Stimulated activated CD4-positive, alpha-beta T cell treated with anti-CD3 and anti-CD28 coated beads, Interleukin-4, amount 100 ng/mL, for 24 hours (primary cell): ENCODE data around the gene RIMS1.

Experiments used
- DNase-seq: peaks from one replicate; pipeline ENCODE4 v3.0.0-alpha.2; 2020

Gene RIMS1, protein sequence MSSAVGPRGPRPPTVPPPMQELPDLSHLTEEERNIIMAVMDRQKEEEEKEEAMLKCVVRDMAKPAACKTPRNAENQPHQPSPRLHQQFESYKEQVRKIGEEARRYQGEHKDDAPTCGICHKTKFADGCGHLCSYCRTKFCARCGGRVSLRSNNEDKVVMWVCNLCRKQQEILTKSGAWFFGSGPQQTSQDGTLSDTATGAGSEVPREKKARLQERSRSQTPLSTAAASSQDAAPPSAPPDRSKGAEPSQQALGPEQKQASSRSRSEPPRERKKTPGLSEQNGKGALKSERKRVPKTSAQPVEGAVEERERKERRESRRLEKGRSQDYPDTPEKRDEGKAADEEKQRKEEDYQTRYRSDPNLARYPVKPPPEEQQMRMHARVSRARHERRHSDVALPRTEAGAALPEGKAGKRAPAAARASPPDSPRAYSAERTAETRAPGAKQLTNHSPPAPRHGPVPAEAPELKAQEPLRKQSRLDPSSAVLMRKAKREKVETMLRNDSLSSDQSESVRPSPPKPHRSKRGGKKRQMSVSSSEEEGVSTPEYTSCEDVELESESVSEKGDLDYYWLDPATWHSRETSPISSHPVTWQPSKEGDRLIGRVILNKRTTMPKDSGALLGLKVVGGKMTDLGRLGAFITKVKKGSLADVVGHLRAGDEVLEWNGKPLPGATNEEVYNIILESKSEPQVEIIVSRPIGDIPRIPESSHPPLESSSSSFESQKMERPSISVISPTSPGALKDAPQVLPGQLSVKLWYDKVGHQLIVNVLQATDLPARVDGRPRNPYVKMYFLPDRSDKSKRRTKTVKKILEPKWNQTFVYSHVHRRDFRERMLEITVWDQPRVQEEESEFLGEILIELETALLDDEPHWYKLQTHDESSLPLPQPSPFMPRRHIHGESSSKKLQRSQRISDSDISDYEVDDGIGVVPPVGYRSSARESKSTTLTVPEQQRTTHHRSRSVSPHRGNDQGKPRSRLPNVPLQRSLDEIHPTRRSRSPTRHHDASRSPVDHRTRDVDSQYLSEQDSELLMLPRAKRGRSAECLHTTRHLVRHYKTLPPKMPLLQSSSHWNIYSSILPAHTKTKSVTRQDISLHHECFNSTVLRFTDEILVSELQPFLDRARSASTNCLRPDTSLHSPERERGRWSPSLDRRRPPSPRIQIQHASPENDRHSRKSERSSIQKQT (N-terminal part only)

DNA sequence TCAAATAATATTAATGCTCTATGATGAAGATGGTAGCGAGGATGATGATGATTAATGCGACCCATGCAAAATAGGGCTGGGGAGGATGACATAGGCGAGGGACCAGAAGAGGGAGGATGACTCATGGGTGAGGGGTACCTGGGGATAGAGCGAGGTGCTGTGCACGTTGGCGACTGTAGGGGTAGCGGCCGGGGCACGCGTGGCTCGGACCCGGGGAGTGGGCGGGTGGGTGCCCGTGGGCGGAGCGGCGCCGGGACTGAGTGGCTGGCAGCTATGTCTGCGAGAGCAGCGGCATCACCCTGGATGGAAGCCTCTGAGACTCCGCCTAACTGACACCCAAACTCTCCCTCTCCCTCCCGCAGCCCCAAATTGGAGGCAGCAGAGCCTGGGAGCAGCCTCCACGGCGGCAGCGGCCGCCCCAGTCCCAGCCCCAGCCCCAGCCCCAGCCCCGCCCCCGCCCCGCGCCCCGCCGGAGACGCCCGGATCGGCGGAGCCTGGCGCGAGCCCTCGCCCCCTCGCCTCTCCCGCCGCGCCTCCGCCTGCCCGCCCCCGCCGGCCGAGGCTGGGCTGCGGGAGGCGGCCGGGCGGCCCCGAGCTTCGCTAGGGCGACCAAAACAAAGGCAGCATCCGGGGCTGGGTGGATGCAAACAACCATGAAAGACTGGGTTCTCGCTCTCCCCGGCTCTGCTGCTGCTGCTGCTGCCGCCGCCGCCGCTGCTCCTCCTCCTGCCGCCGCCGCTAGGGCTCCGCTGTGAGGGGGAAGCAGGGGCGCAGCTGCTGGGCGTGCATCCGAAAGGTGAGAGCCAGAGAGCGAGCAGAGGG lies at the start of gene RIMS1:
RIMS1 (plus strand) TSS at position 367 of the 822 bp plus-strand sequence. CDS start 474 bp downstream, outside the sequence.
- no peak for DNase-seq

DNA sequence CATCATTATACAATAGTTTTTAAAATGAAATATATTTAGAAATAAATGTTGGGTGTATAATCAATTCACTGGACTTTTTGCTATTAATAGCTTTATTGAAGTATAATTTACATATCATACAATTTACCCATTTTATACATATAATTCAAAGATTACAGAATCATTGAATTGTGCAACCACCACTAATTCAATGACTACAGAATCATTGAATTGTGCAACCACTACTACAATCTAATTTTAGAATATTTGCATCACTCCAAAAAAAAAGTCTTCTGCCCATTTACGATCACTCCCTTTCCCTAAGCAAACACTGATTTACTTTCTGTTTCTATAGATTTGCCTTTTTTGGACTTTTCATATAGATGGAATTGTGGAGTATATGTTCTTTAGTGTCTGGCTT lies 35.1 kb upstream of the RIMS1 start:
- DNase-seq = no peak

DNA sequence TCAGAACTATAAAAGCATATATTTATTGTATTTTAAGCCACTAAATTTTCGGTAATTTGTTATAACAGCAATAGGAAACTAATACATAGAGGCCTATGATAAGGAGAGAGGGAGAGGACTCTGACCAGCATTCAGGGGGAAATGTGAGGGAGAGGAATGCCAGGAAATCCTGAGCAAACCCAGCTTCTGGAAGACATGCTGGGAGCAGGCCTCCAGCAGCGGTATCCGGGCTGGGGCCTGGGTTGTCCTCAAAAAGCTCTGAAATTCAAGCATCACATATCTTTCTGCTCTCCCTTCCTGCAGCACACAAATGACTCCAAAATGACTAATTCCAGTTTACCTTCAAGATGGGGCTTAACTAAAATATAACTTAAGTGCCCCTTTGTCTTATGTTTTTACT lies 33.4 kb upstream of the RIMS1 start:
- DNase-seq = no peak

DNA sequence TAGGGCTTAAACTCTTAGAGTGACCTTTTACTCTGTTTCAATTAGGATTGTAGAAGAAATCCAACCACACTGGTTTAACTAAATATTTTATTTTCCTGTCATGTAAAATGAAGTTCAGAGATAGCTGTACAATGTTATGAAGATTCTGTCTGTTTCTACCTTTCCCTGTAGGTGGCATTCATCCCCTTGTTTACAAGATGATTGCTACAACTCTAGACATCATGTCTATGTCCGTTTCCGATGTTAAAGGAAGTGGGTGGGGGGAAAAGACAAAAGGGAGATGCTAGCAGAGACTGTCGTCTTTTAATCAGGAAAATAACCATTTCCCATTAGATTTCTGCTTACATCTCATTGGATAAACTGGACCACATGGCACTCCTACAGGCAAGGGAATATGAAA lies 30.9 kb upstream of the RIMS1 start:
- DNase-seq = no peak

DNA sequence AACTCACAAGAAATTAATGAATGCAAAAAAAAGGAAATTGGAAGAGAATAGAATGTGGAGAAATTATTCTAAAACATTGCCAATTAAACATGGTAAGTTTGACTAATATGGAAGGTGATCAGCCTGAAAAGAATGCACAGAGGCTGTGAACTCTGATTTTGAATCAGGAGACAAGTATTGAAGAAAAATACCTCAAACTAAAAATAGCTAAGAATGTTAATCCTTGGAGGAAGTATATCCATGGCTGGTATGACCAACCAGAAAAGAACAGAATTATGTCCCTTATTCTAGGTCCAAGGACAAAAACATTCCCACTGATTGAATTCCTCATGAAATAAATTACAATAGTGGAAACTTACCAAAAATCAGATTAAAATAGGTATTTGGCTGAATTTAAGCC lies 7.3 kb upstream of the RIMS1 start:
- no peak for DNase-seq

DNA sequence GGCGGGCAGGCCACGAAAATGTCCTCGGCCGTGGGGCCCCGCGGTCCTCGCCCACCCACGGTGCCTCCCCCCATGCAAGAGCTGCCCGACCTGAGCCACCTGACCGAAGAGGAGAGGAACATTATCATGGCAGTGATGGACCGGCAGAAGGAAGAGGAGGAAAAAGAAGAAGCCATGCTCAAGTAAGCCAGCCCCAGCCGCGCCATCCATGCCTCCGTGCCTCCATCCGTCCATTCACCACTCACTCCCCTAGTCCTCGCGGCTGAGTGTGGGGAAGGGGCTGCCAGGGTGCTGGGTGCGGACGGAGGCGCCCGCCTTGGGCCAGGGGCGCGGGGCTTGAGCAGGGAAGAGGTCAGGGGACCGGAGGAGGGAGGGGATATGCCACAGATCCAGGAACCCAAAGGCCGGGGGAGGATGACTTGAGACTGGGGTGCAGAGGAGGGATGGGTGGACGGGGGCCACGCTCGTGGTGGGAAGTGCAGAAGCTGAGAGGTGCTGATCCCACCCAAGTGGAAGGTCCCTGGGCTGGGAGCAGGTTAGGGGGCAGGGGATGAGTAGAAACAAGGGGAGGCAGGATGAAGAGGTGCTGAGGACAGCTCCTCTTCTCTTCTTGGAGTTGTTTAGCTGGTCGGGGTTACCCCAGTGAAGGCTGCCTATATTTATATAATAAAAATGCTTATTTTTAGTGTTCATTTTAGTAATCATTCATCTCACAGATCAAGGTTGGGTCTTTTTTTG lies 825 bp downstream of the RIMS1 start:
- DNase-seq = no peak

DNA sequence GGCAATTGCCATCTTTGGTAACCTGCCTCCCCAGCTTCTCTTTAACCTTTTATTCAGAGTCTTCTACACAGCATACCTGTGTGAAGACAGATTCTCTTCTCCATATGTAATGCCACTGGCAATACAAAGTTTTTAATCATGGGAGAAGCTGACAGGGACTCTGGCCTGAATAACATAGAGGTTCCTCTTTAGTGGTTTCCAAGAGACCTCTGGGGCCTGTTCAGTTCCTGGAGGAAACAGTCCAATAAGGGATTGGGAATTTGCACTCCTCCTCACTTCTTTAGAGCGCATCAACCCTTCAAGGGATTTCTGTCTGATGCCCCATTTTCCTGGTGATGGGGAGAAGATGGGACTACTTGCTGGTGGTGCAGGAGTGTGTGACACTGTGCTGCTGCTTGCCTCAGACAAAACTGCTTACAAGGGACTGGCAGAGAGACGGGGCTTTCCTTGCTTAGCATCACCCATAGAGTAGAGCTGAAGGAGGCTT lies 1.4 kb downstream of the RIMS1 start:
- DNase-seq = no peak

DNA sequence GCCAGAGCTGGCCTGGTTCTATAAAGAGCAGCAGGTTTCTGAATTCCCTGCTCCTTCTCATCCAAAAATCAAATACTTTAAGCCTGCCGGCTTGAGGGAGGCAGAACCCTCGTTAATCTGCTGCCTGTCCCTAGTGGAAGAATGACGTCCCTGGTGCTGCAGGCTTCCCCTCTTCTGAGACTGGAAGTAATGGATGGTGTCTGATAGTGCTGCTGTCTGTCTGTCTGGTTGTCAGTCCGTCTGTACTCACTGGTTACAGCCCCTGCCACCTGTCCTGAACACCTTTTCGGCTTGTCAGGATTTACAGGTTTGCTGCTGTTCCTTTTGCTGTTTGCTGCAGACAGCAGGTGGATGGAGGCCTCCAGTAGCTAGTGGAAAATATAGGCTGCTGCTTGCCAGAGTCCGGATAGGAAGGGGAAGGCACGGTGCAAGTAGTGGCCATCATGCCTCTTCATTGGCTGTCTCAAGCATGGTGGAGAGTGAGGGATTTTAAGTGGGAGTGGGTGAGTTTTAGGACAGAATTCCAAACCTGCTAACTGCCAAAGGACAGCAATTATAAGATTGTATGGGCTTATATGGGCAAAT lies 2.5 kb downstream of the RIMS1 start:
- no peak for DNase-seq

DNA sequence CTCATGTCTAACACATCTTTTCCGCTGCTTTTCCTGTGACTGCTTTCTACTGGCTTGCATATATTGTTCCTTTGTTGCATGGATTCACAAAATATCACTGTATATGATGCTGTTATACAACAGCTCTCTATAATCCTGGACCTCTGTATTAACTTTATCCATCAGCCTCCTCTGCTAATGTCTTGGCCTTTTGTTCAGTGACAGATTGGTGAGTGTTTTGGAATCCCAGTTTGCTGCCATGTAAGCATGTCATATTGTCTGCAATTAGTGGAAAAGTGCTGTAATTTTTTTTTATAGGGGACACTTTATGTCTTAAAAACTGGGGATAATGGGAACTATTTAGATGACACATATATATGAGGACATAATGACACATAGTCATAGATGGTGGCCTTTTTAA lies 3.0 kb downstream of the RIMS1 start:
- DNase-seq = no peak

DNA sequence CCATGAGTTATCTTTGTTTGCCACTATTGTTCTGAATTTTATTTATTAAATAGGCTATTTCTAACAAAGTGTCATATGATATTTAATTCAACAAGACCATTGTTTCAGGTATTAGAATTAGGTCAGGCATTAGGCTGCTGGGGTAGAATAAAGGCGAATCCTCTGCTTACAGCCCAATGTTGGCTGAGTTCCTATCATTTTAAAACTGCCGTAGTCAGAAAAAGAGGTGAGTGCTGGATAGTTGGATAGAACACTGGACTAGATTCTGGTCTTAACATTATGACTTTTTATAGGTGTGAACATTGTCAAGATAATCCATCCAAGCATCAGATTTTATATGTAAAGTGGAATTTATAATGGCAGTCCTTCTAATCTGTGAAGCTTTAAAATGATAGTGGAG lies 6.3 kb downstream of the RIMS1 start:
- no peak for DNase-seq

DNA sequence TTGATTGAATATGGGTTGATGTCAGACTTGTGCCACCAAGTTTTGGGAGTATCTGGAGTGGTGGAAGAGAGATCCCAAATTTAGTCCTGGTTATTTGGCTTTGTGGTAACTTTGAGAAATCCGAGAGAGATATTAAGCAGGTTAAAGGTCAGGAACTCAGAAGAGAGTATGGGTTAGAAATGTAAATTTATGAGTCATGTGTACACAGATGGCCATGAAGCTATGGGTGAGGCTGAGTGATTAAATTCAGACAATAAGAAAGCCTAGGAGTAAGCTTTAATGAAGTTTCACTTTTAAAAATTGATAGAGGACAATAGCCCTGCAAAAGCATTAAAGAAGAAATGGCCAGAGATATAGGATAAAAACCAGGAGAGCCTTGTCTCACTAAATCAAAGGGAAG lies 14.3 kb downstream of the RIMS1 start:
- no peak for DNase-seq

DNA sequence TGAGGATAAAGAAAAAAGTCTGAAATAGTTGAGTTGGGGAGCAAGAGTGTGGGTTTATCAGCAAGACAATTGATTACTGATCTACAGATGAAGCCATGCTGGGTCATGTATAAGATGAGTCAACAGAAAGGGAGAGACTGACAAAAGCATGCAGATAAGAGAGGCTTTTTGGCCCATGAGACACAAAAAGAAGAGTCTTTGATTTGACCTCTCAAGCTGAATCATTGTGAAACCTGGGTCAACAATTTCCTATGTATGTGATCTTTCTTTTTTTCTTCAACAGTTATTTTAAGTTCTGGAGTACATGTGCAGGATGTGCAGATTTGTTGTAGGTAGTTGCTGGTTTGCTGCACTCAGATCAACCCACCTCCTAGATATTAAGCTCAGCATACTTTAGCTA lies 15.9 kb downstream of the RIMS1 start:
- DNase-seq = no peak

DNA sequence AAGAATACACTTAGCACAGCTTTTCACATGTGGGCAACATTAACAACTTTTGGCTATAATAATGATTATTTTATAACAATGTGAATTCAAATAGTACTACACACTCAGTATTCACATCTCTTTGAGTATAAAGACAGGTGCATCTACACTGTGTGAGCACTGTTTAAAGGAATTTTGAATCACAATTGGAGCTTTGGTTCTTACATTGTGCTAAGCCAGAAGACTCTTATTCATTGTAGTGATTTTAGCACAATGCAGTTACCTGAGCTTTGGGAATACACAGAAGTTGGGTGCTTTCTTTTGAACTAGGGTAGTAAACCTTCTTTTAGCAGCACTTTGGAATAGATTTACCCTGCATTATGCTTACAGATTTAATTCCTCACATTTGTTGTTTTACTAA lies 20.5 kb downstream of the RIMS1 start:
- DNase-seq = no peak

DNA sequence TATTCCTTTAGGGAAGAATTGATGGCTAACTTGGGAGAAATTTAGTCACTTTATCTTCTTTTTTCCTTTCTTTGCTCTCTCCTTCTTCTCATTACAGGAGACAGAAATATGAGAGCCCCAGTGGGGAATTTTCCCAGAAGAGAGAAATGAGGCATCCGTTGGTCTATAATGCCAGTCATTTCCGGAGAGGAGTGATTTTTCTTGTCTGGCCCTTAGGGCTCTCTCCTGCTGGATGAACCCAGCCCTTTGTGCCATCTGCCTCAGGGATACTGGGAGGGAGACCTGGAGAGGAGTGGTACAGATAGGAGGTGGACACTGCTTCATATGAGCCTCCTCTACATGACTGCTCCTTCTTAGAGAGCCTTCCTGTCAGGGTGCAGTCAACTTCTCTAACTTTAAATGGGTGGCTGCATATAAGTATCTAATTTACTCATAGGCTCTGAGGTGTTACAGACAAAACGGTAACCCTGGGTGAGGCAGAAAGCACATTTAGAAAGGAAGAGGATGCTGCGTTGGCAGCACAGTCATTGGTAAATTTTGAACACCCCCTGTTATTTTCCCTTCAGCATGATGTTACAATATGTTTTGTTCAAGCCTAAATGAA lies 21.9 kb downstream of the RIMS1 start:
- no peak for DNase-seq

DNA sequence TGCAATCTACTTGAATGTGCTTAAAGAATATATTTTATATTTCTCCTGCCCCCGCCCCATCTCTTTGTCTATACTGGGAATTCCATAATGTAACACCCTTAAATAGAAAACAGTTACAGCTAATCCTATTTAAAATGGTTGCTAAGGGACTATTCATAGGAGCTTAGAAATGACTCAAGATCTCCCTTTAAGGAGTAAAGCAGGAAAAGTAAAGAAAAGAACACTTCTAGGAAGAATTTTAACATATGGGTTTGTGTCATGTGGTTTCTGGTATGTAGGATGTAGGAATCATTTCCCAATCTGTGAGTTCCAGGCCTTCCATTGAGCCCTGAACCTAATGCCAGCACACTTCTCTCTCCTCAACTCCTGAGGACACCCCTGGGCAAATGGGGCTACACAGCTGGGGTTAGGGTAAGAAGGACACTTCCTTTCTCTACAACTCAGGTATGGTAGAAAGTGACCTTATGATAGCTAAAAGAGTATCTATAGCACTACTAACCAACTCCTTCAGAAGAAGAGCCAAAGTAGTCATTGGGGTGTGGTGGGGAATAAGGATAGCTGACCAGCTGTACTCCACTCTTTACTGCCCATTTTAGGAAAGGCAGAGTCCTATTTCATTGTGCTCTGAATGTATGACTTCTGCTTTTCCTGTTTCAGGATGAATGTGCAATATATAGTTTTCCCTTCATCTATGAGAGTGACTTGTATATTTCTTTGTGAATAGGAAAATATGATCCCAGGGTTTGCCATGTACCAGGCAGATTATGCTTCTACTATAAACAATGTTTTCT lies 27.3 kb downstream of the RIMS1 start:
- no peak for DNase-seq

DNA sequence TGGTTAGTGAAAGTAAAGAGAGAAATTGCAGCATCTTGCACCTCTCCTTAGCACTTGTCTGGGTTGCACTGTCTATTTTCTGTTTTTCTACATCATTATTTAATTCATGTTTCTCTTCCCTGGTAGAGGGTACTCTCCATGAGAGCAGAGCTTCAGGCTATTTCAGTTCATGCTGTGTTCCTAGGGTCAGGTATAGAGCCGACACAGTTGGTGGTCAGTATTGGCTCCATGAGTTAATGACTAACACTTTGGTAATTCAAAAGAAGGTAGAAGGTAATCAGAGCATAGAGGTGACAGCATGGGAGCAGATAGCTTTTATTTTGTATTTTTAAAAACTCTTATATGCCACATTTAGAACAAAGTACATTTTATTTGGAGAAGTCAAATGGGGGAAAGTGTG lies 42.7 kb downstream of the RIMS1 start:
- no peak for DNase-seq

DNA sequence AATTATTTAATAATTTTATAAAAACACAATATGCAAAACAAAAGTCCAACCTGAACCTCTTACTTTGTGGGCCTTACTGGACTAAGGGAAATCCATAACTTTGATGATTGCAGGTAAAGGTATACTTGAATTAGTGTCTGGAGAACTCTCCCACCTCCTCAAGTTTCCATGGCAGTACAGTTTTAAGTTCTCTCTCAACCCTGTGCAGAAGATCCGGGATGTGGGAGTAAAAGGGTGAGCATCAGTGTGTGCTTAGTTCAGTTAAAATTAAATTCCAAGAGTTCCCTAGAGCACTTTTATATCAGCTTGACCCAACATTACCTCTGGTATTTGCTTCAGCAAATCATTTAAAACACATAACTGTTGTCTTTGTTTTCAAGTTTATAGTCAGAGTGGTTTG lies 47.5 kb downstream of the RIMS1 start:
- DNase-seq = no peak

DNA sequence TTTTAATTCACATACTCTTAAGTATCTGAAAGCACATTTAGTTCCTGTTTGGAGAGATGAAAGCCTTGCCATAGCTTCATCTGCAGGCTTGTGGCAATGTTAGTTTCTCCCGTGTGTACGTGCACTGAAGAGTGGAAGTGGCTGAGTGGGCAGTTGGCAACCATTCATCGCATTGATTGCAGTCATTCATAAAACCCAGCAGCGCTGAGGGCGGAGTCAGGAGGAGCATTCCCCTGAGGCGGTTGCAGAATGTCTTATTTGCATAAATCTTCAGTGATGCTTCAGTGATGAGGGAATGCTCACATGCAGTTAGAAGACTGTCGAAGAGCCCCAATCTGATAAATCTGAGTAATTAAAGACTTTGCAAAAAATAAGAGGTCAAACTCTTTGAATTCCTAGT lies 79.1 kb downstream of the RIMS1 start:
- DNase-seq = no peak

DNA sequence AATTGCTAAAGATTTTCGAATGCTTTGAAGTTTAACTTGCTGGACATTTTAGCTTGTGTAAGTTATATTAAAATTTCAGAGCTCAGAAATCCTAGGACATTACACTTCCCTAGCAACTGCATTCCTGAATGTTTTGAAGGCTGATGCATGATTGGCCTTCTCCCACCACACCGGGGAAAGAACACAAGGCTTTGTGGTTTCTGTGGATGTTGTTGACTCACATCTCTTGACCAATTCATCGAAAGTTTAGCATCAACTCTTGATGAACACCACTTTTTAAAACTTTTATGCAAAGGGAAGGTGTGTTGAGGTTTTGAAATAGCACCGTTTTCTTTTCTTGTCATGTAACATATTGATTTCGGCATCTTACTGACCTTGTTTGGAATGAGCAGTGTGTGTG lies 81.1 kb downstream of the RIMS1 start:
- no peak for DNase-seq

DNA sequence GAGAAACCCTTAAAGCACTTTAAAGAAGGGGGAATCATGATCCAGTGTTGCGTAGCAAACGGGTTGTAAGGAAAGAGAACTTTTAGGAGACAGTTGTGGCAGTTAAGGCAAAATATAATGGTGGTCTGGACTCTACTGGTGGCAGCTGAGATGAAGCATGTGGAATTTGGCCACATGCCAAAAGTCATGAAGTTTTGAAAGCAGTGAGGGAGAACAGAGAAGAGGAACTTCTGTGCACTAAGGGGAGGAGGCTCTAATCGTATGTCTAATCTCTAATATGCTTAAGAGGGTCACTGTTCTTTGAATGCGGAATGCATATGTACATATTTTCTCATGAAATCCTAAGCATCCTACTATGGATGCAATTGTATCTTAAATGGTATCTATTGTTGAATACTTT lies 91.5 kb downstream of the RIMS1 start:
- no peak for DNase-seq
